Endothelial cell of umbilical vein (primary cell): ENCODE measurements around the gene ERO1A. TPM values are rescaled to one million over a fixed set of nuclear protein-coding genes. Genes with fewer than 3 reads are reported as not detected.

ENCODE experiments used
- BruUV-seq: library from RNA; stranded (reverse); fragments of 400-500 nt; replicated peaks from 2 replicates; lab custom pipeline; 2021; lab: Mats Ljungman, UMichigan
- CTCF ChIA-PET: fragments of 300-600, 350-600 bp; sonication (Branson Sonifier 250); formaldehyde crosslinking; loops from one replicate; lab custom pipeline; 2021; ENCODE audit warnings: antibody characterized with exemption, inconsistent platforms; lab: Charles Lee
- POLR2A ChIA-PET: fragments of 300-600, 350-600 bp; sonication (Branson Sonifier 250); formaldehyde crosslinking; loops from one replicate; lab custom pipeline; 2021; ENCODE audit warnings: antibody characterized with exemption, inconsistent platforms; lab: Charles Lee
- DNase-seq: peaks from one replicate; pipeline ENCODE4 v3.0.0-alpha.2; 2011; ENCODE audit warnings: low read depth, low spot score
- FAIRE-seq: peaks from 2 replicates; lab custom pipeline; 2011; peaks lifted over from hg19 to GRCh38; lab: Jason Lieb, UNC
- H2AFZ ChIP-seq: 2 replicates; pipeline ENCODE4 v1.6.0; 2012; ENCODE audit warnings: low read depth, low read length, control low read depth, inconsistent platforms
- H3K27ac ChIP-seq: 2 replicates; pipeline ENCODE4 v1.5.1; 2011; ENCODE audit warnings: low read depth, mild to moderate bottlenecking, control low read depth, low read length, moderate library complexity; ENCODE audit not compliant: insufficient read depth
- H3K27me3 ChIP-seq, 2 experiments: 2 replicates each; pipeline versions ENCODE4 v1.6.0 to v1.6.1; 2011; ENCODE audit warnings: low read length in 2 of 2, mixed read lengths in 1 of 2; ENCODE audit not compliant: control insufficient read depth in 2 of 2, insufficient read depth in 2 of 2
- H3K36me3 ChIP-seq, 2 experiments: 2 replicates in 1 of 2; 3 replicates in 1 of 2; pipeline ENCODE4 v1.5.1; 2011; ENCODE audit warnings: low read length in 2 of 2, mild to moderate bottlenecking in 1 of 2, moderate library complexity in 1 of 2; ENCODE audit not compliant: control insufficient read depth in 2 of 2, insufficient read depth in 2 of 2; ENCODE audit errors: extremely low read depth in 1 of 2
- H3K4me1 ChIP-seq: 3 replicates; pipeline ENCODE4 v1.5.1; 2011; ENCODE audit warnings: mild to moderate bottlenecking, low read length; ENCODE audit not compliant: control insufficient read depth, insufficient read depth; ENCODE audit errors: extremely low read depth
- H3K4me2 ChIP-seq: 2 replicates; pipeline ENCODE4 v1.6.1; 2011; ENCODE audit warnings: low read length, control low read depth, mixed read lengths; ENCODE audit not compliant: insufficient read depth
- H3K4me3 ChIP-seq, 3 experiments: fragments of 200-600 bp in 1 of 3; sonication (generic), shearing (Covaris generic) in 1 of 3; replicated peaks in 1 of 3; 2 replicates each; pipeline ENCODE4 v1.5.1; 2011 to 2016; ENCODE audit warnings: control low read depth in 3 of 3, low read length in 3 of 3, mild to moderate bottlenecking in 2 of 3, inconsistent platforms in 1 of 3, low read depth in 1 of 3, moderate library complexity in 1 of 3; ENCODE audit not compliant: insufficient read depth in 1 of 3
- H3K79me2 ChIP-seq: 2 replicates; pipeline ENCODE4 v1.6.0; 2012; ENCODE audit warnings: low read length, inconsistent platforms; ENCODE audit not compliant: control insufficient read depth, insufficient read depth
- H3K9ac ChIP-seq: replicated peaks from 2 replicates; pipeline ENCODE3; 2011; ENCODE audit warnings: low read length, control low read depth; ENCODE audit not compliant: insufficient read depth; ENCODE audit errors: extremely low read depth
- H3K9me1 ChIP-seq: replicated peaks from 3 replicates; pipeline ENCODE4 v1.6.0; 2011; ENCODE audit warnings: mild to moderate bottlenecking, low read length; ENCODE audit not compliant: control insufficient read depth, insufficient read depth; ENCODE audit errors: extremely low read depth
- H3K9me3 ChIP-seq: replicated peaks from 2 replicates; pipeline ENCODE4 v1.5.1; 2012; ENCODE audit warnings: low read length, inconsistent platforms; ENCODE audit not compliant: control insufficient read depth, insufficient read depth
- H4K20me1 ChIP-seq: replicated peaks from 2 replicates; pipeline ENCODE3; 2011; ENCODE audit warnings: mild to moderate bottlenecking, low read length; ENCODE audit not compliant: control insufficient read depth, insufficient read depth; ENCODE audit errors: extremely low read depth
- CTCF ChIP-seq, 2 donors: IDR thresholded peaks; 1 replicate in 1 of 2; 2 replicates in 1 of 2; pipeline ENCODE4 v1.5.1; 2011; ENCODE audit warnings: low read length in 2 of 2, mild to moderate bottlenecking in 2 of 2, moderate library complexity in 2 of 2, control low read depth in 1 of 2, inconsistent platforms in 1 of 2, low read depth in 1 of 2; ENCODE audit not compliant: insufficient read depth in 1 of 2; ENCODE audit errors: extremely low read depth in 1 of 2
- EZH2 ChIP-seq: IDR thresholded peaks from 2 replicates; pipeline ENCODE4 v1.6.1; 2012; ENCODE audit warnings: borderline replicate concordance, low read depth, mild to moderate bottlenecking, moderate library complexity, low read length, inconsistent platforms; ENCODE audit not compliant: severe bottlenecking
- FOS ChIP-seq: IDR thresholded peaks from 2 replicates; pipeline ENCODE4 v1.6.1; 2011; ENCODE audit warnings: mild to moderate bottlenecking, low read length, moderate library complexity, borderline replicate concordance; ENCODE audit not compliant: insufficient read depth
- JUN ChIP-seq: IDR thresholded peaks from 2 replicates; pipeline ENCODE4 v1.6.1; 2011; ENCODE audit warnings: borderline replicate concordance, low read depth; ENCODE audit not compliant: insufficient read length, insufficient read depth
- MAX ChIP-seq: IDR thresholded peaks from 2 replicates; pipeline ENCODE4 v1.6.1; 2011; ENCODE audit not compliant: insufficient read depth, insufficient read length
- MYC ChIP-seq: IDR thresholded peaks from one replicate; pipeline ENCODE4 v1.6.1; 2011; ENCODE audit warnings: mild to moderate bottlenecking, low read depth, low read length
- POLR2AphosphoS5 ChIP-seq: IDR thresholded peaks from 2 replicates; pipeline ENCODE4 v1.6.1; 2012; ENCODE audit warnings: low read depth, mild to moderate bottlenecking, control low read depth, low read length, moderate library complexity; ENCODE audit not compliant: insufficient read depth
- dilution Hi-C: fragments of 300-500 bp; cut with MboI; formaldehyde crosslinking; loops from one replicate; pipeline ENCODE4 v1.15.0; 2019; ENCODE audit warnings: low sequenced_read_pairs; ENCODE audit not compliant: extremely low pct_ligation_motif_present
- intact Hi-C: fragments of 100-400 bp; cut with micrococcal nuclease; formaldehyde crosslinking; loops from one replicate; pipeline ENCODE4 v1.10.0; 2022
- polyA plus RNA-seq, 4 experiments: library from polyadenylated mRNA; depleted of rRNA in 3 of 4; stranded (reverse) in 3 of 4; unstranded in 1 of 4; fragments of >200 nt; gene quantifications; 2 replicates each; pipeline versions ENCODE4 v1.2.1 to v1.2.3, GENCODE V29; 2011 to 2012; ENCODE audit warnings: missing spikeins in 1 of 4
- total RNA-seq: library from RNA; stranded (reverse); gene quantifications from 2 replicates; pipeline ENCODE4 v1.2.3, GENCODE V29; 2021

The ERO1A gene
- total and polyA plus RNA-seq, 2 donors (not counting 3 experiments of a cell fraction or from before 2014, with no cell fraction given): 20.7 to 71.4 TPM

GRCh38 chr14:52641745-52642144 is 53.6 kb downstream of the ERO1A start:
- H3K79me2 ChIP-seq: no peaks in the 10 kb centered on the region
- no peaks in the 10 kb centered on the region for H3K9me3 ChIP-seq
- no TSS peak for BruUV-seq
- no peaks in the 10 kb centered on the region for H3K36me3 ChIP-seq
- H3K4me2 ChIP-seq: no peak overlapping the region
- FAIRE-seq (no peak), DNase-seq (no peak)
- intact Hi-C loops (no loop called here), dilution Hi-C loops (no loop called here)
- no peak overlapping the region for H3K9ac ChIP-seq
- H4K20me1 ChIP-seq: no peaks in the 10 kb centered on the region
- H2AFZ ChIP-seq: no peak overlapping the region
- H3K4me3 ChIP-seq: no peak overlapping the region
- ChIA-PET CTCF (interaction anchor here (1.2 kb wide), 1 partner anchor 20 kb away, joined by 3 read pairs; no protein-coding TSS in a partner anchor), POLR2A (no interaction called here)
- no peaks in the 10 kb centered on the region for H3K9me1 ChIP-seq
- H3K27ac ChIP-seq: no peak overlapping the region
- TF ChIP-seq FOS (no peak), EZH2 (no peak), MYC (no peak), JUN (no peak), MAX (no peak), POLR2AphosphoS5 (no peak), CTCF (IDR thresholded peaks at IDR 0.05; ENCODE audit: extremely low read depth in 1 of 2, insufficient read depth in 1 of 2, low read depth in 1 of 2, low read length in 2 of 2) (no peak)
- H3K27me3 ChIP-seq: no peaks in the 10 kb centered on the region
- H3K4me1 ChIP-seq: no peaks in the 10 kb centered on the region
